GM18526 (cell line): Measurements from ENCODE around the gene AUTS2.

Experiments used
- POLR2A ChIP-seq: IDR thresholded peaks from 3 replicates; pipeline ENCODE4 v1.6.1; 2011; ENCODE audit not compliant: insufficient read length; ENCODE audit errors: extremely low read depth

AUTS2 gene

GRCh38 chr7:70292716-70293115 lies 694.4 kb downstream of the AUTS2 start:
- TF ChIP-seq POLR2A, result no peak

DNA sequence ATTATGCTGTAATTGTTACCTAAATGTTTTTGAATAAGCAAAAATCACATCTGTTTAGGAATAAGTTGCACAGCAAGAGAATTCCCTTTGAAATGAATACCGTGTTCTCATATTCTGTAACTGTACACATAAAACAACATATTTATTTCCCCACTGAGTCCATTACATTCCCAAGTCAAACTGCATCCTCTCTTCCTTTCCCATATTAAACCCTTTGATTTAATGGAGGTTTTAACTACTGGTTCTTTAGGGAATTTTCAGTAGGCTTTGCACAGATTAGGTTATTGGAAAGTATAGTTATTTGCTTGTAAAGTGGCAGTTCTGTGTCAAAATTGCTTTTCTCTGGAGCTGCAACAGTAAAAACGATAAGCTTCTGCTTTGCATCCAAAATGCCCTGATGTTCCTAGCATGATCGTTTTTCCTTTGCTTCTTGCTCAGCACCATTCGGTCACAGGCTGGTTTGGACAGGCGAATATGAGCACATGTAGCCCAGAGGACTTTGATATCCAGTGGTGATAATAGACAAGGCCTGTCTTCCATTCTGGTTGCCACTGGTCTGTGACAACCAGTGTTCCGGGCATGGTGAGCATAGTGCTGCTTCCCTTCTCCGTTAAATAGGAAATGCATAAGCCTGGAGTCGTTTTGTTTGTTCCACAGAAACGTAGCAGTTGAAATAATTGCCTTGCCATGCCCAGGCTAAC lies 696.1 kb downstream of the AUTS2 start:
- no peak for TF ChIP-seq POLR2A

GRCh38 chr7:70298780-70299471 lies 700.7 kb downstream of the AUTS2 start:
- TF ChIP-seq POLR2A, result no peak

GRCh38 chr7:70299472-70299807 lies 701.2 kb downstream of the AUTS2 start:
- TF ChIP-seq POLR2A, result no peak

DNA sequence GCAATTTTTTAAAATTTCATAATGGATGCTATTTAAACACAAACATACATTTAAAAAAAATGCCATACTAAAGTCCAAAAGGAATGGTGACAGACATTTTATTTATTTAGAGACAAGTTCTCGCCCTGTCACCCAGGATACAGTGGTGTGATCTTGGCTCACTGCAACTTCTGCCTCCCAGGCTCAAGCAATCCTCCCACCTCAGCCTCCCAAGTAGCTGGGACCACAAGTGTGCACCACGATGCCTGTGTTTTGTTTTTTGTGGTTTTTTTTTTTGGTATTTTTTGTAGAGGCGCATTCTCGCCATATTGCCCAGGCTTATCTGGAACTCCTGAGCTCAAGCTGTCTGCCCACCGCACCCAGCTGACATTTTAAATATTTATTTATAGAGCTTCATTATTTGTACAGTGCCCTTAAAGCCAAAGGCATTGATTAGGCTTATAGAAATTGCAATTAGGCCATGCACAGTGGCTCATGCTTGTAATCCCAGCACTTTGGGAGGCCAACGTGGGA lies 703.5 kb downstream of the AUTS2 start:
- no peak for TF ChIP-seq POLR2A

GRCh38 chr7:70303309-70303708 lies 705.0 kb downstream of the AUTS2 start:
- TF ChIP-seq POLR2A, result no peak

GRCh38 chr7:70303780-70304179 lies 705.5 kb downstream of the AUTS2 start:
- TF ChIP-seq POLR2A, result no peak

DNA sequence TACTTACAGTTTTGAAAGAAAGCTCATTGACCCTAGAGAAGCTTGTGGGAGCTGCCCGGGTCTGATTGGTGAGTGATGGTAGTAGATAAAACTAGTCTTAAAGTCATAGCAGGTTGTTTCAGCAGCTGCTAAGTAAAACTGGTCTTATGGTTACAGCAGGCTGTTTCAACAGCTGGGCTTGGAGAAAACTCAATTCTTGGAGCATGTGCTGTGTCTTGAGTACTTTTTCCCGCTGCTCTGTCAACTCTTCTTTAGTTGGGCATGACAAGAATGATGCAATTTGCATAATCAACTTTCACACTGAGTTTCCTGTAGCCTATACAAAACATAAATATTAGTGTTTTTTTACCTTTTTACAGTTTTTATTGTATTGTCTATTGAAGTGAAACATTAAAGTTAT lies 707.9 kb downstream of the AUTS2 start:
- no peak for TF ChIP-seq POLR2A

DNA sequence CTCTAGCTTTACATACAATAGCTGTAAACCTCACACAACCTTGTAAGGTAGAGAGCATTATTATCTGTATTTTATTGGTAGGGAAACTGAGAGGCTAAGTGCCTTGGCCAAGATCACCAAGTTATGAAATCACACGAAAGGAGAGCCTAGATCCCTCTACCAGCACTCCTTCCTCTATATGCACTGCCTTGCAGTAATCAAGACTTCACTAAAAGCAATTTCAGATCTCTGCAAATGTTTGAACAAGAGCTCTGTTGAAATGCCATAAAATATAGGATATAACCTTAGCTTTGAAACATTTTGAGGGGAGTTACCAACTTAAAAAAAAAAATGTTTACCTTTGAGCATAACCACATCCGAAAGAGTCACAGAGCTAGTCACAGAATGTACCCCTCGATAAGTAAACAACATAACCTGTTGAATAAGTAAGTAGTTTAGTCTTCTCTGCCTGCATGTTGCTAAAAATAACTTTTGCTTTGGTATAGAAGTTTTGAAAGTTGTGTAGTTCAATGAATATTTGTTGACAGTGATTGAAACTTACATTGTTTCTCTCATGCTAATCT lies 709.4 kb downstream of the AUTS2 start:
- TF ChIP-seq POLR2A, result no peak

GRCh38 chr7:70312336-70312735 lies 714.1 kb downstream of the AUTS2 start:
- no peak for TF ChIP-seq POLR2A

DNA sequence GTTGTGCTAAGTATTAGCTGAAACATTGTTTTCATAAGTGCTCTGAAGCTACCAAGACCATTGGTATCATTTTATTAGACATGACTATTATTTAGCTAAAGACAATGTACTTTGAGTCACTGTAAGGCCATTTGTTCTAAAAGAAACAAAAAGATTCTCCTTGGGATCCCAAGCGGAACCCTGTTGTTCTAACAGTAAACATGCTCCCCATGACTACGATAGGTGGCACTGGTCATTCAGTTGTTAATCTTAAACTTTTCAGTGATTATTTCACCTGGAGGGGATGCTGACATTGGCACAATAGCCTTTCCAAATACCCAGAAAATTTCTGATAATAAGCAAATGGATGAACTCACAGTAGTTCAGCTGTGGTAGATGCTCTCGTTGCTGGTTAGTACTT lies 715.0 kb downstream of the AUTS2 start:
- TF ChIP-seq POLR2A, result no peak

DNA sequence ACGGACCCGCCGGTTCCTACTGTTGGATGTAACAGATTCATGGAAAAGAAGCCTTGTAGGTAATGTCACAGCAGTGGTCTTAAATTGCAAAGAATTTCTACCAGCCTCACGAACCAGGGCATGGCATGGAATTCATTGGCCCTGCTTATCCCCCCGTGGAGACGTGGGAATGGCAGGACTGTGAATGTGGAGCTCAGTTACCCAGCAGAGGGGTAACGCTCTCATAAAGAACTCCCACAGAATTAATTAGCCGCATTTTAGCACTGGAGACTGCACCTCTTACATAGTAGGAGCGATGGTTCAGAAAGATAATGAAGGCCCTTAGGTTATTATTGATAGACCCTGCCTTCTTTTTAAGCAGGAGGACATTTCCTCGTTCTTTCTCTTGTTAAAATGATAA lies 715.4 kb downstream of the AUTS2 start:
- TF ChIP-seq POLR2A, result no peak

- TF ChIP-seq POLR2A, result no peak
These were observed 715.9 kb downstream of the AUTS2 start for GRCh38 chr7:70314221-70314620.

DNA sequence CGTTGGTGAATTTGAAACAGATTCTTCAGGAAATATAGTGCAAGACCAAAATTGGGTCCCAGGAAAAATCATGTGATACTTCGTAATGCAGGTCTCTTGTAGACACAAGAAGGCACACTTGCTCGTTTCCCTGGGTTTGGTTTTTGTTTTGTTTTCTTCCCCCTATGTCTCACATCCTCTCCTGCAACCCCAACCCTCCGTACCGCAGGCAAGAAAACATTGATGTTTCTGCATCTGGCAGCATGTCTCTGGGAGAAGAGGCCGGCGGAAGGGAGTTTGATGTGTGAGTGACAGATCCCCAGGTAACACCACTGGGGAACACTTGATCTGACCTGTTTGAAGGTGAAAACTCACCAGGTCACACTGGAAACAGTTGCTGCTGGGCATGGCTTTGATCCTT lies 718.5 kb downstream of the AUTS2 start:
- no peak for TF ChIP-seq POLR2A

GRCh38 chr7:70317356-70317755 lies 719.1 kb downstream of the AUTS2 start:
- TF ChIP-seq POLR2A, result no peak

GRCh38 chr7:70318511-70318910 lies 720.2 kb downstream of the AUTS2 start:
- no peak for TF ChIP-seq POLR2A
